Calu3 (cell line): ENCODE measurements around the gene AFAP1. TPM values are rescaled to one million over a fixed set of nuclear protein-coding genes. Genes with fewer than 3 reads are reported as not detected.

ENCODE experiments used
- BruUV-seq: library from RNA; stranded (reverse); fragments of 400-500 nt; replicated peaks from 2 replicates; lab custom pipeline; 2021; lab: Mats Ljungman, UMichigan
- CTCF ChIA-PET: fragments of 300-600 bp; sonication (Branson Sonifier 250); formaldehyde crosslinking; loops from one replicate; lab custom pipeline; 2022; ENCODE audit warnings: antibody characterized with exemption; lab: Charles Lee
- DNase-seq: peaks from one replicate; pipeline ENCODE4 v3.0.0; 2022
- H3K27ac Mint-ChIP-seq: one replicate; pipeline ENCODE4 v1.8.0; 2022; ENCODE audit warnings: mixed read lengths; ENCODE audit not compliant: unreplicated experiment
- H3K27me3 Mint-ChIP-seq: one replicate; pipeline ENCODE4 v1.8.0; 2022; ENCODE audit warnings: mixed read lengths; ENCODE audit not compliant: unreplicated experiment
- H3K36me3 Mint-ChIP-seq: one replicate; pipeline ENCODE4 v1.8.0; 2022; ENCODE audit warnings: mild to moderate bottlenecking, moderate library complexity, mixed read lengths; ENCODE audit not compliant: insufficient read depth, unreplicated experiment
- H3K4me1 Mint-ChIP-seq: one replicate; pipeline ENCODE4 v1.8.0; 2022; ENCODE audit warnings: mild to moderate bottlenecking, low read depth, mixed read lengths; ENCODE audit not compliant: unreplicated experiment
- H3K4me3 Mint-ChIP-seq: one replicate; pipeline ENCODE4 v1.8.0; 2022; ENCODE audit warnings: mild to moderate bottlenecking, low read depth, moderate library complexity, mixed read lengths; ENCODE audit not compliant: unreplicated experiment
- H3K9me3 Mint-ChIP-seq: one replicate; pipeline ENCODE4 v1.8.0; 2022; ENCODE audit warnings: low read depth, mixed read lengths; ENCODE audit not compliant: unreplicated experiment
- CTCF ChIP-seq: fragments of 200-600 bp; IDR thresholded peaks from one replicate; pipeline ENCODE4 v1.8.0; 2022; ENCODE audit warnings: antibody characterized with exemption; ENCODE audit not compliant: unreplicated experiment
- intact Hi-C: fragments of 100-400 bp; cut with micrococcal nuclease; formaldehyde crosslinking; loops from one replicate; pipeline ENCODE4 v1.10.0; 2022; ENCODE audit not compliant: unreplicated experiment
- total RNA-seq: library from RNA; stranded (reverse); gene quantifications from 2 replicates; pipeline ENCODE4 v1.2.3, GENCODE V29; 2022

AFAP1 gene
- total RNA-seq, 1 experiment from 2014 or later: 40.1 TPM

- Mint-ChIP-seq H3K4me1 (peaks cover 5% of the 10 kb centered on the region), H3K36me3 (peaks cover 44% of the 10 kb centered on the region), H3K27ac (no peak overlapping the region), H3K27me3 (no peaks in the 10 kb centered on the region), H3K9me3 (no peaks in the 10 kb centered on the region), H3K4me3 (no peak overlapping the region)
- no peak for TF ChIP-seq CTCF
- CTCF ChIA-PET: no interaction called here
- intact Hi-C loops: no loop called here
- no peak for DNase-seq
- no TSS peak for BruUV-seq
These were observed 140.4 kb downstream of the AFAP1 start for GRCh38 chr4:7799306-7799705.

GRCh38 chr4:7798178-7798995, 141.3 kb downstream of the AFAP1 start:
- no TSS peak for BruUV-seq

GRCh38 chr4:7797330-7797729, 142.3 kb downstream of the AFAP1 start:
- no peak for TF ChIP-seq CTCF
- Mint-ChIP-seq H3K4me3 (no peak overlapping the region), H3K36me3 (peaks cover 39% of the 10 kb centered on the region), H3K9me3 (no peaks in the 10 kb centered on the region), H3K27ac (no peak overlapping the region), H3K4me1 (no peaks in the 10 kb centered on the region), H3K27me3 (no peaks in the 10 kb centered on the region)
- no TSS peak for BruUV-seq
- DNase-seq: no peak
- intact Hi-C loops: no loop called here
- CTCF ChIA-PET: no interaction called here

More at GRCh38 chr4:7798178-7798995, 141.3 kb downstream of the AFAP1 start:
- no peak overlapping the region for H3K4me3 Mint-ChIP-seq
- H3K36me3 Mint-ChIP-seq: peaks cover 39% of the 10 kb centered on the region
- TF ChIP-seq CTCF: no peak
- H3K9me3 Mint-ChIP-seq: no peaks in the 10 kb centered on the region
- intact Hi-C loops: no loop called here
- no peak overlapping the region for H3K27ac Mint-ChIP-seq
- no peaks in the 10 kb centered on the region for H3K27me3 Mint-ChIP-seq
- CTCF ChIA-PET: no interaction called here
- DNase-seq: no peak
- no peaks in the 10 kb centered on the region for H3K4me1 Mint-ChIP-seq

GRCh38 chr4:7795983-7796382, 143.7 kb downstream of the AFAP1 start:
- H3K4me3 Mint-ChIP-seq: no peak overlapping the region
- no peak for DNase-seq
- TF ChIP-seq CTCF: no peak
- no peaks in the 10 kb centered on the region for H3K4me1 Mint-ChIP-seq
- no TSS peak for BruUV-seq
- intact Hi-C loops: no loop called here
- H3K27ac Mint-ChIP-seq: no peak overlapping the region
- H3K27me3 Mint-ChIP-seq: no peaks in the 10 kb centered on the region
- peaks cover 34% of the 10 kb centered on the region for H3K36me3 Mint-ChIP-seq
- H3K9me3 Mint-ChIP-seq: no peaks in the 10 kb centered on the region
- CTCF ChIA-PET: no interaction called here
